COLO829 (cell line): ENCODE results near the gene MTPN.

Experiments
- DNase-seq: peaks from one replicate; pipeline ENCODE4 v3.0.0; 2012; ENCODE audit warnings: low spot score

MTPN gene

GRCh38 chr7:135981958-135982646, 4.9 kb upstream of the MTPN start:
- no peak for DNase-seq

GRCh38 chr7:135980665-135981180, 3.6 kb upstream of the MTPN start:
- peak; percentile 42 for DNase-seq

GRCh38 chr7:135980012-135980551, 2.9 kb upstream of the MTPN start:
- DNase-seq: peak; percentile 92

DNA sequence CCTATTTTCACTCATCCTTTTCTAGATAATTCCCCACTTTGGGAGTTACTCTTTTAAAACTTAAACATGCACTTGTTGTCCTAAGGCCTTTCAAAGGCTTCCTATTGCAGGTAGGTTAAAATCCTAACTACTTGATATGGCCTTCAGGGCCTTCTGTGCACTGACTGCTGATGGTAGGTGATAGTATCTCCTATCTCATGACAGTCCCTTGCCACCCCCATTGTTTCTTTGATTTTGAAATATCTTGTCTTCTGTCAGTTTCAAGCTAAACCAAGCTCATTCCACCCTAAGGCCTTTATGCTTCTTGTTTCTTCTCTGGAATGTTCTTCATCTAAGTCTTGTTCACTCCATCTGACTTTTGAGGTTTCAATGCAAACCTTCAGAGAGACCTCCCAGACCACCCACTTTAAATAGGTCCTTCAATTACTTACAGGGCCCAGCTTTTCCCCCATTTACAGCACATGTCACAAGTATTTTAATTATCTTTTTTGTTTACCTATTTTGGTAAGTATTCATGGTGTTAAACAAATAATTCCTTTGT, 2.4 kb upstream of the MTPN start:
- DNase-seq: no peak

DNA sequence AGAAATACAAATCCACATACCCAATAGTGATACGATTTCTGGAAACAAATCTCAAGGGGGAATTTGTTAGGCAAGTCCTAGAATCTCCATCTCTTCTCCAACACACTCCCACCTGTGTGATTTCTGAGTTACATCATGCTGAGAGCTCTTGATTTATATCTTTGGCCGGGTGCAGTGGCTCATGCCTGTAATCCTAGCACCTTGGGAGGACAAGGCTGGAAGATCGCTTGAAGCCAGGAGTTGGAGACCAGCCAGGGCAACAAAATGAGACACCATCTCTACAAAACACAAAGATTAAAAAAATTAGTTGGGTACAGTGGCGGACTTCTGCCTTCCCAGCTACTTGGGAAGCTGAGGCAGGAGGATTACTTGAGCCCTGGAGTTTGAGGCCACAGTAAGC, 1.5 kb upstream of the MTPN start:
- DNase-seq: no peak

DNA sequence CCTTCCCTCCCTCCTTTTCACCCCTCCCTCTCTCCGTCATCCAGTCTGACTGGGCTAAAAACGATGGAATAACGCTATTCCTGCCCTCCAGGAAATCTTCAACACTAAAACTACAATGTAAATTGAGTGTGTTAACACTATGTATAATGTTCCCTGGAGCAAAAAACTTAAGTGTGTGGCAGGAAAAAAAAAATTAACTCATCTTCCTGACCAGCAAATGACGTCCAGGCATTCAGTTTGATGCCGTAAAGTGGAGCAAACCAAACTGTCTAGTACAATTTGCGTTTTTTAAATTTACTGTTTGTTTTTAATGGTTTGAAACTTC, 545 bp upstream of the MTPN start:
- DNase-seq: no peak

- peak; percentile 18 for DNase-seq
Observed at GRCh38 chr7:135976312-135977006, 700 bp downstream of the MTPN start.

GRCh38 chr7:135975166-135975565, 2.0 kb downstream of the MTPN start:
- no peak for DNase-seq

- no peak for DNase-seq
Observed at GRCh38 chr7:135974667-135975066, 2.5 kb downstream of the MTPN start.

GRCh38 chr7:135971366-135971725, 5.8 kb downstream of the MTPN start:
- DNase-seq: no peak

GRCh38 chr7:135970682-135971365, 6.3 kb downstream of the MTPN start:
- DNase-seq: no peak

- DNase-seq: no peak
Observed at GRCh38 chr7:135970045-135970444, 7.1 kb downstream of the MTPN start.

GRCh38 chr7:135966341-135967043, 10.7 kb downstream of the MTPN start:
- DNase-seq: no peak

DNA sequence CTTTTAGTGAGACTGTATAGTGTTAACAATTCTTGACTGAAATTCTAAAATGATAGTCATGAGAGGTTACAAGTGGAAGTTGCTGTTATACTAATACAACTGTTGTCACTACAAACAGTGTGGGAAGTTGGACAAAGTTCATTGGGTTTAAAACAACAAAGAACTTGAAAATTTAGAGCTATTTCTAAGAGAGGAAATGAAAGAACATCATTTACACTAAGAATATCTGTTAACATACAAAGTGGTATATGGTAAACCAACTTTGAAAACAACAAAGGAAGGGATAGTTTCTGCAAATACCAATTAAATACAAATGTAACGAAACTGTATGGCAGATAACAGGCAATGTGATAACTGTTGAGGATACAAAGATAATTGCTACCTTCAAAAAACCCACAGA, 11.6 kb downstream of the MTPN start:
- DNase-seq: no peak

DNA sequence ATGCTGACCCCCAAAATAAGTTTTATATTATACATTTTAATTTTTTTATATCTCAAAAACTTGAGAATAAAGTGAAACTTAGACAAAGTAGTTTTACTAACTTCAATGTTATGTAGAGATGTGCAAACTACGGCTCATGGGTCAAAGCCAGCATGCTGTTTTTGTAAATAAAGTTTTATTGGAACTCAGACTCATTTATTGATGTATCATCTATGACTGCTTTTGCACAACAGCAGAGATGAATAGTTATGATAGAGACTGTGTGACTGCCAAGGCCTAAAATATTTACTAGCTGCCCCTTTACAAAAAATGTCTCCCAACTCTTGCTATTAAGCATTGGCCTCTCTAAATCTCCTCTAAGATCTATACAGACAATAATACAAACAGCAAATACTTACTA, 12.4 kb downstream of the MTPN start:
- DNase-seq: no peak

- no peak for DNase-seq
Observed at GRCh38 chr7:135964274-135964673, 12.9 kb downstream of the MTPN start.

GRCh38 chr7:135962802-135963201, 14.4 kb downstream of the MTPN start:
- no peak for DNase-seq

DNA sequence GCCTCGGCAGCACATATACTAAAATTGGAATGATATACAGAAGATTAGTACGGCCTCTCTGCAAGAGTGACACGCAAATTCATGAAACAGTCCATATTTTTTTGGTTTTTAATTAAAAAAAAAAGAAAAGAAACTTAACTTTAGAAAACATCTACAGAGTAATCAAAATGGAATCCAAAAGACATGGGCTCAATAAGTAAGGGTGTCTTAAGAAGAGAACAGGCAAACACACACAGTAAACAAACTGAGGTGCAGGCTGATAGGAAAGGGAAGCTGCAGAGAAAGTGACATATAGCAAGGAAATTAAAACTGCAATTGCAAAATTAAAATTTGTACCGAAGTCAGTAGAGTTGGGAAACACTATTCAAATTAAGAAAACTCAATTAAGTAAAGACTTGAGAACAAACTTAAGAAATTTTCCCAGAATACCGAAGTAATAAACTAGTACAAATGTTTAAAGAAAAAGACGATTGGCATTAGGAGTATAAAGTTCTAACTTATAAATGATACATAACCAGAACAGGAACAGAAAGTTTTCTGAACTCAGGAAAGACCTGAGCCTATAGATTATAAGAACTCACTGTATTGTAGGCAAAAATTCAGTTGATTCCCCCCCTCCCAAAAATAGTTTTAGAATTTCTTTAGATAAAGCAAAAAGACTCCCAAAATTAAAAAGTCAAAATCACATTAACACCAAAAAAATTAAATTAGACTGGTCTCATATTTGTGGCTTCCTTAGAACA, 16.3 kb downstream of the MTPN start:
- no peak for DNase-seq

DNA sequence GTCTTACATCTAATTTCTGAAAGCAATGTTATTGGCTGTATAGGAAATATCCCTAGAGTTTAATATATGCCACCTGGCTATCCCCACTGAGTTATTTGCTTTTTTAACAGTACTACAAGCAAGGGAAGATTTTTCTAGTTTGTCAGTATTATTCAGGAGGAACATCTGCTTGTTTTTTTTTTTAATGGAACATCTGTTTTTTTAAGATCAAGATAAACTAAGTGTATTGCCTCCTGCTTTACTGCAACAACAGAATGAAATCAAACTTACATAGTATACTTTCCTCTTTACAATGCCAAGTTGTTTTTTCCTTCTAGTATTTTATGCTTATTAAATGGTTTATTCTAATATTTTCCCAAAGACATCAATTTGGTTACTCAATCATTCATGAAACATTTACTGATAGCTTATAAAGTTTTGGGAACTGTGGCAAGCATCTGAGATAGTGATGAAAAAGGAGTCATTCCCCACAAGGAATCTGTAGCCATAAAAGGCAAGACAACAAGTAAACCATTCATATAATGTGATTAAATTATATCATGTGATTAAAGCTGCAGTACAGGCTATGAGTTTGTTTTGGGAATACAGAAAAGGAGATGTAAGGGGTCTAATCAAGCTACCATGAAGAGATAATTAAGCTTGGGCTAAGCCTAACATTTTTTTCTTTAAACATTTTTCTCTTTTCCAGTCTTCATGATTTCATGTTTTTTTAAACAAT, 17.4 kb downstream of the MTPN start:
- DNase-seq: peak; percentile 97

- DNase-seq: no peak
Observed at GRCh38 chr7:135958173-135958572, 19.0 kb downstream of the MTPN start.

- no peak for DNase-seq
Observed at GRCh38 chr7:135957627-135958026, 19.5 kb downstream of the MTPN start.
